ENCODE results near the gene TUFM. TPM values are rescaled to one million over a fixed set of nuclear protein-coding genes. Genes with fewer than 3 reads are reported as not detected.
A peak's percentile ranks its signal among the peaks of the same experiment; 100 is the strongest.
"Not testable (repeated sequence)": the region's sequence is repeated elsewhere in the genome, so short reads cannot be mapped to it uniquely, and the experiment has no call there.

The TUFM gene
- total RNA-seq, 1 donor from 2014 or later, result 144 TPM

GRCh38 chr16:28839004-28839639 lies 7.0 kb downstream of the TUFM start:
- DNase-seq (ENCODE audit: low read depth), result no peak

- no peak for DNase-seq (ENCODE audit: low read depth)
These were observed 7.6 kb downstream of the TUFM start for GRCh38 chr16:28838558-28838918.

- peak; percentile 29 for DNase-seq (ENCODE audit: low read depth)
These were observed 8.2 kb downstream of the TUFM start for GRCh38 chr16:28837672-28838557.

- DNase-seq (ENCODE audit: low read depth), result no peak
These were observed 9.4 kb downstream of the TUFM start for GRCh38 chr16:28836761-28837064.

GRCh38 chr16:28835864-28836760 lies 10.0 kb downstream of the TUFM start:
- no peak for DNase-seq (ENCODE audit: low read depth)

- no peak for DNase-seq (ENCODE audit: low read depth)
These were observed 11.0 kb downstream of the TUFM start for GRCh38 chr16:28834873-28835863.

- DNase-seq (ENCODE audit: low read depth), result no peak
These were observed 11.8 kb downstream of the TUFM start for GRCh38 chr16:28834349-28834748.

GRCh38 chr16:28830531-28830930 lies 15.6 kb downstream of the TUFM start:
- DNase-seq (ENCODE audit: low read depth), result no peak

- no peak for DNase-seq (ENCODE audit: low read depth)
These were observed 16.4 kb downstream of the TUFM start for GRCh38 chr16:28829747-28830146.

GRCh38 chr16:28826141-28826540 lies 20.0 kb downstream of the TUFM start:
- DNase-seq (ENCODE audit: low read depth), result peak; percentile 13

GRCh38 chr16:28824717-28824973 lies 21.5 kb downstream of the TUFM start:
- DNase-seq (ENCODE audit: low read depth), result no peak

- peak; percentile 98 for DNase-seq (ENCODE audit: low read depth)
These were observed 22.1 kb downstream of the TUFM start for GRCh38 chr16:28823873-28824716.

- peak; percentile 4 for DNase-seq (ENCODE audit: low read depth)
These were observed 22.8 kb downstream of the TUFM start for GRCh38 chr16:28823291-28823872.

GRCh38 chr16:28822520-28823290 lies 23.4 kb downstream of the TUFM start, which contains the start of gene ATXN2L:
ATXN2L (plus strand) TSS chr16:28822999; CDS start chr16:28823260, 261 bp downstream.
- peak; percentile 97 for DNase-seq (ENCODE audit: low read depth)

- no peak for DNase-seq (ENCODE audit: low read depth)
These were observed 24.2 kb downstream of the TUFM start for GRCh38 chr16:28821874-28822519.

- DNase-seq (ENCODE audit: low read depth), result not testable (repeated sequence)
These were observed 25.6 kb downstream of the TUFM start for GRCh38 chr16:28820546-28820945.

- DNase-seq (ENCODE audit: low read depth), result no peak
These were observed 26.1 kb downstream of the TUFM start for GRCh38 chr16:28820016-28820415.

Measured in myocyte (in vitro differentiated cells).